Measurements from ENCODE around the gene COQ8A.

- TF ChIP-seq CTCF (conservative IDR thresholded peaks at IDR 0.05 in 1 of 2, IDR thresholded peaks at IDR 0.05 in 1 of 2; ENCODE audit: low read depth in 1 of 2, low read length in 2 of 2) (no peak), EZH2 (IDR thresholded peaks at IDR 0.05; ENCODE audit: low read length, missing control alignments) (no peak)
Observed at GRCh38 chr1:226988334-226988666, 48.2 kb downstream of the COQ8A start.

Measured in fibroblast of lung (primary cell).